Measurements from ENCODE around the gene CDK9.
"Not testable (repeated sequence)": the region's sequence is repeated elsewhere in the genome, so short reads cannot be mapped to it uniquely, and the experiment has no call there.

The CDK9 gene

GRCh38 chr9:127755061-127756060 is 30.5 kb upstream of the CDK9 start:
- H3K4me3 ChIP-seq (ENCODE audit: low read depth, low read length): no peak overlapping the region
- TF ChIP-seq CTCF (IDR thresholded peaks at IDR 0.05; ENCODE audit: low read depth, low read length, missing control alignments): no peak
- DNase-seq (ENCODE audit: low read depth): no peak

- TF ChIP-seq CTCF (IDR thresholded peaks at IDR 0.05; ENCODE audit: low read depth, low read length, missing control alignments): no peak
Observed at GRCh38 chr9:127756233-127756632, 29.6 kb upstream of the CDK9 start.

GRCh38 chr9:127756776-127757175 is 29.1 kb upstream of the CDK9 start:
- not testable (repeated sequence) for DNase-seq (ENCODE audit: low read depth)

More at GRCh38 chr9:127756233-127756632, 29.6 kb upstream of the CDK9 start:
- no peak overlapping the region for H3K4me3 ChIP-seq (ENCODE audit: low read depth, low read length)
- DNase-seq (ENCODE audit: low read depth): no peak

GRCh38 chr9:127758843-127759242 is 27.0 kb upstream of the CDK9 start:
- no peak for DNase-seq (ENCODE audit: low read depth)
- no peak for TF ChIP-seq CTCF (IDR thresholded peaks at IDR 0.05; ENCODE audit: low read depth, low read length, missing control alignments)
- no peak overlapping the region for H3K4me3 ChIP-seq (ENCODE audit: low read depth, low read length)

More at GRCh38 chr9:127756776-127757175, 29.1 kb upstream of the CDK9 start:
- H3K4me3 ChIP-seq (ENCODE audit: low read depth, low read length): not testable (repeated sequence)

- H3K4me3 ChIP-seq (ENCODE audit: low read depth, low read length): no peak overlapping the region
- no peak for DNase-seq (ENCODE audit: low read depth)
- no peak for TF ChIP-seq CTCF (IDR thresholded peaks at IDR 0.05; ENCODE audit: low read depth, low read length, missing control alignments)
Observed at GRCh38 chr9:127761061-127761460, 24.8 kb upstream of the CDK9 start.

GRCh38 chr9:127761491-127761956 is 24.3 kb upstream of the CDK9 start:
- no peak for TF ChIP-seq CTCF (IDR thresholded peaks at IDR 0.05; ENCODE audit: low read depth, low read length, missing control alignments)
- no peak overlapping the region for H3K4me3 ChIP-seq (ENCODE audit: low read depth, low read length)
- no peak for DNase-seq (ENCODE audit: low read depth)

- DNase-seq (ENCODE audit: low read depth): no peak
- TF ChIP-seq CTCF (IDR thresholded peaks at IDR 0.05; ENCODE audit: low read depth, low read length, missing control alignments): no peak
- no peak overlapping the region for H3K4me3 ChIP-seq (ENCODE audit: low read depth, low read length)
Observed at GRCh38 chr9:127762111-127762676, 23.6 kb upstream of the CDK9 start.

All from GM12864 (cell line).